Caki2 (cell line): ENCODE results near the gene TSPAN19. TPM values are rescaled to one million over a fixed set of nuclear protein-coding genes. Genes with fewer than 3 reads are reported as not detected.
"Not testable (repeated sequence)": the region's sequence is repeated elsewhere in the genome, so short reads cannot be mapped to it uniquely, and the experiment has no call there.

Experiments used
- DNase-seq: peaks from one replicate; pipeline ENCODE4 v3.0.0-alpha.2; 2015; ENCODE audit warnings: low read depth
- in situ Hi-C: cut with HindIII; loops from 2 replicates; pipeline ENCODE4 v1.10.0; 2016; ENCODE audit warnings: low sequenced_read_pairs, low pct_unique_long_range_greater_than_20kb, mixed read lengths
- total RNA-seq: library from RNA; depleted of rRNA; stranded (reverse); fragments of >200 nt; shearing (Covaris generic); gene quantifications from 2 replicates; pipeline ENCODE4 v1.2.3, GENCODE V29; 2014; ENCODE audit warnings: low replicate concordance

The TSPAN19 gene
- total RNA-seq, 1 experiment from 2014 or later, result not detected

DNA sequence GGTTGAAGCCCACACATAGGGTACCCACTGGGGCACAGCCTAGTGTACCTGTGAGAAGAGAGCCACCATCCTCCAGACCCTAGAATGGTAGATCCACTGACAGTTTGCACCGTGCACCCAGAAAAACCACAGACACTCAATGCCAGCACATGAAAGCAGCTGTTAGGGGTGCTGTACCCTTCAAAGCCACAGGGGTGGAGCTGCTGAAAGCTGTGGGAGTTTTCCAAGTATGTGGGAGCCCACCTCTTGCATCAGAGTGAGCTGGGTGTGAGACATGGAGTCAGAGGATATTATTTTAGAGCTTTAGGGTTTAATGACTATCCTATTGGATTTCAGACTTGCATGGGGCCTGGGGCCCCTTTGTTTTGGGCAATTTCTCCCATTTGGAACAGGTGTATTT is 30.5 kb downstream of the TSPAN19 start:
- DNase-seq, result no peak
- in situ Hi-C loops, result no loop called here

DNA sequence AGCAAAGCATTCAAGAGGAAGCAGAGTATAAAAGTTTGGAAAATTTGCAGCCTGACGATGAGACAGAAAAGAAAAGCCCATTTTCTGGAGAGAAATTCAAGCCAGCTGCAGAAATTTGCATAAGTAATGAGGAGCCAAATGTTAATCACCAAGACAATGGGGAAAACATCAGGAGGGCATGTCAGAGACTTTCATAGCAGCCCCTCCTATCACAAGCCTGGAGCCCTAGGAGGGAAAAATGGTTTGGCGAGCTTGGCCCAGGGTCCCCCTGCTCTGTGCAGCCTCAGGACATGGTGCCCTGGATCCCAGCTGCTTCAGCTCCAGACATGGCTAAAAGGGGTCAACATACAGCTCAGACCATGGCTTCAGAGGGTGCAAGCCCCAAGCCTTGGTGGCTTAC is 31.0 kb downstream of the TSPAN19 start:
- DNase-seq, in situ Hi-C loops: not testable (repeated sequence)

DNA sequence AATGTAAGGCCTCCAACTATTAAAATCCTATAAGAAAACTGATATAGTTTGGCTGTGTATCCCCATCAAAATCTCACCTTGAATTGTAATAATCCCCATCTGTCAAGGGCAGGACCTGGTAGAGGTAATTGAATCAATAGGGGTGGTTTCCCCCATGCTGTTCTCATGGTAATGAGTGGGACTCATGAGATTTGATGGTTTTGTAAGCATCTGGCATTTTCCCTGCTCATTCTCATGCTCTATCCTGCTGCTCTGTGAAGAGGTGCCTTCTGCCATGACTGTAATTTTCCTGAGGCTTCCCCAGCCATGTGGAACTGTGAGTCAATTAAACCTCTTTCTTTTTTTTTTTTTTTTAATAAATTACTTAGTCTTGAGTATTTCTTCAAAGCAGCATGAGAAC is 31.9 kb downstream of the TSPAN19 start:
- in situ Hi-C loops, result no loop called here
- DNase-seq, result no peak

DNA sequence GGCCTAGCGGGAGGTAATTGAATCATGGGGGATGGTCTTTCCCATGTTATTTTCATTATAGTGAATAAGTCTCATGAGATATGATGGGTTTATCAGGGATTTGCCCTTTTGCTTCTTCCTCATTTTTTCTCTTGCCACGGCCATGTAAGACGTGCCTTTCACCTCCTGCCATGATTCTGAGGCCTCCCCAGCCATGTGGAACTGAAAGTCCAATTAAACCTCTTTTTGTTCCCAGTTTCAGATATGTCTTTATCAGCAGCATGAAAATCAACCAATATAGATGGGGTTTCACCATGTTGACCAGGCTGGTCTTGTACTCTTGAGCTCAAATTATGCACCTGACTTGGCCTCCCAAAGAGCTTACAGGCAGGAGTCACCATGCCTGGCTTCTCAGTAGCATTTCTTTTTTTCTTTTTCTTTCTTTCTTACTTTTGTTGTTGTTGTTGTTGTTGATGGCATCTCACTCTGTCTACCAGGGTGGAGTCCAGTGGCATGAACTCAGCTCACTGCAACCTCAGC is 33.2 kb downstream of the TSPAN19 start:
- in situ Hi-C loops, result no loop called here
- no peak for DNase-seq

DNA sequence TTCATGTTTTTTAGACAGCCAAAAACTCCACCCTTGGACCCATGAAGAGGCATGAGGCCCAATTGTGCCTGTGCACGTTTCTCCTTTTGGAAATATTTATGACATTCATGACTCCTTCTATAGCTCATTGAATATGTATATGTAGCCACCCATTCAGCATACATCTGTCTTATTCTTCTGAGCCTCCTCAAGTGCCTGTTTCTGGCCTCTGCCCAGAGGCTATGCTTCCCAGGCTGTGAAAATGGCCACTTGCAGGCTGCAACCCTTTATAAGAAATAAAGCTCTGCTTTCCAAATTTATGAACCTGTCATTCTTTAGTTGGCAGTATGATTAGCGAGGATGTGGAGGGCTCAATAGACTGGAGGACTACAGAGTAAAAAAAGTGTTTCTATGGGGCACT is 35.3 kb downstream of the TSPAN19 start:
- no peak for DNase-seq
- in situ Hi-C loops, result no loop called here

DNA sequence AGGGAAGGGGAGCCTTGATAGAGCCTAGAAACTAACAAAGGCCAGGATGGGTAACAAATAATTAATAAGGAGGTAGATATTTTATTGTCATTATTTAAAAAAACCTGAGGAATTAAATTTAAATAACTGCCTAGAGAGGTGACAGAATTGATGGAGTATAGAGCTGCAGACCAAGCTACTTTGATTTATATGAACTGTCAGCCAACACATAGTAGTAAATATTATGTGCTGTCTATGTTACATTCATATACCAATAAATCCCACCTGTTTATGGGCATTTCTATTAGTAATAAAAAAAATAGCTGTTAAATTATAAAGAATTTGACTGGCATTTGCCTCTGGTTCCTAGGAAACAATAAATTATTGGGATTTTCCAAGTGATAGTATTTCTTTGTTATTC is 37.7 kb downstream of the TSPAN19 start:
- in situ Hi-C loops, result no loop called here

DNA sequence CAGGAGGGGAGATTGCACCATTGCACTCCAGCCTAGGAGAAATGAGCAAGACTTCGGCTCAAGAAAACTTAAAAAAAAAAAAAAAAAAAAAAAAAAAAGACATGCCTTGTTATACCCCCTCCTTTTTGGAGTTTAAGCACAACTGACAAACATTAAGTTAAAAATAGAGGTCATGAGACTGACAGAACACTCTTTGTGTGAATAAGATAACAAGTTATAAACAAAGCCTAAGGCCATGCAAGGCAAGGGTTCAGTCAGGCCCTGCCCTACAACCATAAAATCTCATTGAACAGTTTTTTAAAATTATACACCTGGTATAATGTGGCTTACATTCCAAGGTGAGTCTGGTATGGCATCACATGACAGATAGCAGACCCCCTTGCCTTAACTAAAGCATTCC is 39.3 kb downstream of the TSPAN19 start:
- in situ Hi-C loops, result no loop called here
- DNase-seq, result no peak

More for the DNA sequence above, 37.7 kb downstream of the TSPAN19 start:
- DNase-seq, result no peak

DNA sequence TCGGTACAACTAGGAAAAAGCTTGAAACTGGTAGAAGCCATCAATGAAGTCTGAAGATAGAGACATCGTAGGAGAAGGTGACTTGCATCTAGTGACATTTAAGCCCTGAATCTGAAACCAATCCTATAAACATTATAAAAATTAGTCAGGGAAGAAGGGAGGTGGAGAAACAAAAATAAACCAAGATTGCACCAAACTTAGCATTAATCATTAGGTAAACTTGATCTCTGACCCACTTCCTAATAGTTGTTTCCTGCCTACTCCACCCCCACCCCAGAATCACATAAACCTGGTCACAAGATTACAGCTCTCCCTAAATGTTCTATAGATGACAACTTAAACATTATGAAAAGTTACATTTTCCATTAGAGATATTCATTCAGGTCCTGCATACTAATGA is 40.4 kb downstream of the TSPAN19 start:
- peak; percentile 26 for DNase-seq
- in situ Hi-C loops, result no loop called here

DNA sequence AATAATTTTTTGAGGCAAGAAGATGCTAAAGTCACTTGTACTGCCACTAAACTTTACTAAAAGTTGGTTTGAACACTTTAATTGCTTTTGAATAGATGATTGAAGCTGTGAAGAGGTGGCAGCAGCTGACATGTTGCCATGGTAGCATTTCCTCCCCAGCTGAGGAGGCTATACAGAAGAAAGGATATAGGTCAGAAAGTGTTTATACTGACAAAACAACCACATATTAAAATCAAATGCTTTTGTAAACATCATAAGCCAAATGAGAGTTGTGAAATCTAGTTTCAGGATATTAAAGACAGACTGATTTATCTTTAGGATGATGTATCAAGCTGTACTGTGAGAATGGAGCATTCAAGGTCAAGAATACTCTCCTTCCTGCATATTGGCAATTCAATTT is 41.7 kb downstream of the TSPAN19 start:
- in situ Hi-C loops, result no loop called here
- DNase-seq, result no peak

DNA sequence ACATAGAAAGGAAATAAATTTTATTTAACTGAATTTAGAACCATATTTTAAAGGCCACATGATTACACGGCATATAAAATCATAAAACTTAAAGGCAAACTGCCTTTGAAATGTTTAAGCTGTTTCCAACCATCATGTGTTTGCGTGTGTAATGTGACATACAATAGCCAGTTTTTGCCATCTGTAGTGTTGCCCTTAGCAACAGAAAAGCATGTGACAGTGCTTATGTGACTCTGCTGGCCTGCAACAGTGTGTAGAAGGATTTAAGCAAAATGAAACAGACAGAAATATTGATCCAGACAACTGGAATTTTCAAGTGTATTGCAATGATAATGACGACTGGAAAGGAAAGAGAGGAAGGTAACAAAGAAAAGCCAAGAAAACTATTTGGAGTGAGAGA is 49.5 kb downstream of the TSPAN19 start:
- in situ Hi-C loops, result no loop called here
- no peak for DNase-seq

DNA sequence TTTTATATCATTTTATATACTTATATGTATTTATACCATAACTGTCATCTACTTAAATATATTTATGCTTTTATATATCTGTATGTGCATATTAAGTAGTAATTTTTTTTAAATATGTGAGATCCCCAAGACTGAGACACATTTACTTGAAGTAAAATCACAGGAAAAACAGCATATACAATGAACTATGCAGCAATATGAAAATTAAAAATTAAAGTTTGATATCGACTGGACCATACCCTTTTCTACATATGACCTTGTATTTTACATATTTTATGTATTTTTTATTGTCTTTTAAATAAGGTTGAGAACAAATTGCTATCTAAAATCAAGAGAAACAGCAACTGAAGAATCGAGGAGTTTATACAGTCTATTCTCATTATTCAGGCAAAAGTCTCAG is 50.0 kb downstream of the TSPAN19 start:
- no peak for DNase-seq
- in situ Hi-C loops, result no loop called here

DNA sequence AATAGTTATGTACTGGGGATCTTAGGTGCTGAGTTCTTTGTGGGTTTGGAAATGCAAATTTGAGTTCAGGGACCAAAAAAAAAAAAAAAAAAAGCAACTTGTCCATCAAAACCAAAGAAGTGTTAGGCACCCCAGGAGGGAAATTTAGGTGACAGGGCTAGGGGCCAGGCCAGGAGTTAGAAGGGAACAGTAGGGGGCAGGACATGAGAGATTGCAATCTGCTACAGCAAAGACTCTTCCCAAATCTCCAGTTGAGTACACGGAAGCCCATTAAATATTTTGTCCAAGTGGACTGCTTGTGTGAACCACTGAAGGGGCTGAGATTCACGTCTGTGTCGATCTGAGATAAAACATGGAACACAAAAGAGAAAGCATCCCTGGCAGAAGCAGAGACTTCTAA is 52.8 kb downstream of the TSPAN19 start:
- in situ Hi-C loops, result no loop called here
- DNase-seq, result no peak

DNA sequence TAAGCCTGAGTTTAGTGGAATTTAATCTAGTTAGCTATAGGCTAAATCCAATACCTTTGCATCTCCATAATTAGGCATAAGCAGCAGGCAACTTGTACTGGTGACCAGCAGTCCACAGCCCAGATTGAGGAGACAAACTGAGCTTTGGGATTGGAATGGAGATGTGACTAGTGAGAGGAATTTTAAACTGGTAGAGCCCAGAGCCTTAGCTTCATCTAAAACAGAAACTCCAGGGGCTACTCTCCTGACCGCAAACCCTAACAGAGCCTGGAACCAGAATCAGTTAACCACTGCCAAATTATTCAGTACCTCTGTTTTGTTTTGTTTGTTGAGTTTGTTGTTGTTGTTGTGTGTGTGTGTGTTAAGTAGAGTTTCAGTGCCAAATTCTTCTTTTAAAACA is 53.2 kb downstream of the TSPAN19 start:
- DNase-seq, result no peak
- in situ Hi-C loops, result no loop called here

DNA sequence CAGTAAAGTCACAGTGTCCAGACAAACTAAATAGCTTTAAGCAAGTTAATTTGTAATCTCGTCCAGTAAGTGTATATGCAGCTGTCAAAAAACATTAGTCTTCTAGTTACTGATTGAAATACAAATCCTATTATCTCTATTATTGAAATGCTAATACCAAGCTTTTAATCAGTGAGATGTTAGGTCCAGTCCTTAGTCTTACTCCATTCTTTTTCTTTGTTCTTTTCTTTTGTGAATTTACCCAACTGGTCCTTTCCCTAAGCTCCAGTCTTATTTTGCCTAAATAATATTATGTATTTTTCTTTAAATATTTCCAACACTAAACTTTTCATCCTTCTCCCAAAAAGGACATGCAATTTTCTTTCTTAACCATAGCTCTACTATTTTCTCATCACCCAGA is 57.2 kb downstream of the TSPAN19 start:
- DNase-seq, result no peak
- in situ Hi-C loops, result no loop called here

DNA sequence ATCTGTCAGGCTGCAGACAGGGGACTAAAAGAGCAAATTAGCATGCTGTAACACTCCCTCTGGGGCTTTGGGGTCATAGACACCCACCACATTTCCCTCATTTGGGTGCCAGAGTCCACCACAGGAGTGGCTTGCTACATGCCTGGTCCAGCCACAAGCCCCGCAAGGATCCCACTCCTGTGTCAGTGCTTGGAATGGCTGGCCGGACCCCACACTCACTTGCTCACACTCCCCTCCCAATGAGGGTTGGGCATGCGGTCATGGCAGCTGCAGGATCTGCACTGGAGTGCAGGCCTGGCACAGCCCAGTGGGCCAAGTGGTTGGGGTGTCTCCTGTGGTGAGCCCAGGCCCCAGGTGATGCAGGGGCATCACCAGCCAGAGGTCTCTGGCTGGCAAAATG is 59.9 kb downstream of the TSPAN19 start:
- DNase-seq, result no peak
- in situ Hi-C loops, result no loop called here

DNA sequence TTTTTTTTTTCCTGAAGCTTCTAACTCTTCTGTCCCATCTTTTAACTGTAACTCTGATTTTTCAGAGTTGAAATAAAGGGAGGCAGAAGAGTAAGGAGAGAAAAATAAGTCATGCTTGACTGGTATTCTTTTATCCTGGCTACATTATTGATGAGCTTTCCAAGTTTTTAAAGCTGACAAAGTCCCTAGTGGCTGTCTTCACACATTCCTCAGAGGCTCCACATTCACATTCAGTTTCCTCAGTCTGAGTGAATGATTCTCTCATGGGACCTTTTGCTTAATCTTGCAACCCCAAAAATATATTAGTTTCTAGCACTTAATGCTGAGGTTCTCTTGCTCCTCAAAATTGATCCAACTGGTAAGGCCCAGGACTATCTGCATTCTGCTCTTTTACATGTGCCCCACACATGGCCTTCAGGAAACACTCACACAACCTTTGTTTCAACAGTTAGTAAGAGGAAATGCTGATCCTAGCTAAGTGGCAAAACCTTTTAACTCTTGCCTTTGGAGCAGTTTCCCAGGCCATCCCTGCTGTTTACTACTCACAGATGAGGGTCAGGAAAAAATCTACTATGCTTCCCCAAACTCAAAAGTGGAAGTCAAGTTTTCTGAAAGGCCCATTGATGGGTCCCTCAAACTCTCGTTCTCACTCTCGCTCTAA is 61.8 kb downstream of the TSPAN19 start:
- no peak for DNase-seq
- in situ Hi-C loops, result no loop called here

DNA sequence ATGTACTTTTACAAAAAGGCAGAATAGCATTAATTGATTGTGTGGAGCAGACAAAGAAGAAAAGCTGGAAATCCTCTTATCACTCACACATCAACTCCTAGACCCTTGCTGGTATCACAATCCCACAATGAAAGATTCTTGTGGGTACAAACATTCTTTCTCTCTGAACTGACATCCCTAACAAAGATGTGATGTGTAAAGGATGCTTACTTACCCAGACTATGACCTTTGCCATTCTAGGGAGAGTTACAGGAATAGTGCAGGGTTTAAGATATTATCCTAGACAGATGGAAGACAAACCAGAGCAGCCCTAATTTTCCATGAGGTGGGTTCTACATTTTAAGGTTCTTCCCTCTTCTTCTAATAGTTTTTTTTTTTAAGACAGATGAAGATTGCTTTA is 63.1 kb downstream of the TSPAN19 start:
- no peak for DNase-seq
- in situ Hi-C loops, result no loop called here

DNA sequence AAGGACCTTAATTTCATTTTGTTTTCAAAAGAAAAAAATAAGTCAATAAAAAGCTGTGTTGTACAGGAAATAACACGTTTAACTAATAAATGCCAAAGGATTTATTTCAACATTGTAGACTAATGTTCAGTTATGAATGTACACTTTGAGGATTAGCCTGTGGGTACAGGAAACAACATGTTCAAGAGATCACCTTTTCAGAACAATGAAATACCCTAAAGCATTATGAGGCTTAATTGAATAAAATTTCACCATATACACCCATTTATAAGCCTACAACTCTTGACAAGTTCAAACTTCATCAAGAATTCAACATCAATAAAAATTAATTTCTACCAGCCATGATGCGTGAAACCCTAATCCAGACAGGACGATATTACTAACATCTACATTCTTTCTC is 66.9 kb downstream of the TSPAN19 start:
- in situ Hi-C loops, result no loop called here
- no peak for DNase-seq
